ENCODE data around the gene MGRN1. TPM values are rescaled to one million over a fixed set of nuclear protein-coding genes. Genes with fewer than 3 reads are reported as not detected.

MGRN1 gene
- total and polyA plus RNA-seq, 3 donors from 2014 or later, result 34.7 to 91.1 (median 89.7) TPM

GRCh38 chr16:4684058-4684715, 59.6 kb downstream of the MGRN1 start:
- WGBS, 2 donors, result 97 to 100% methylated on average over 1 to 23 of the region's 23 CpGs
- Histone ChIP-seq H3K27ac (no peak overlapping the region), H3K9me3 (no peaks in the 10 kb centered on the region), H3K27me3 (no peaks in the 10 kb centered on the region), H3K4me1 (peaks cover 6% of the 10 kb centered on the region), H3K4me3 (no peak overlapping the region), H3K36me3 (ENCODE audit: low read depth, missing control alignments) (no peaks in the 10 kb centered on the region)
- no peak for DNase-seq
- TF ChIP-seq CTCF (IDR thresholded peaks at IDR 0.05) (no peak), POLR2A (IDR thresholded peaks at IDR 0.05) (no peak)
- intact Hi-C loops (cut with DNase I; ENCODE audit: low total_unique reads), result no loop called here

GRCh38 chr16:4684763-4685162, 60.1 kb downstream of the MGRN1 start:
- WGBS, 2 donors, result 70 to 92% methylated on average over 2 to 13 of the region's 13 CpGs
- intact Hi-C loops (cut with DNase I; ENCODE audit: low total_unique reads), result no loop called here

GRCh38 chr16:4685292-4685691, 60.7 kb downstream of the MGRN1 start:
- H3K36me3 ChIP-seq (ENCODE audit: low read depth, missing control alignments), result no peaks in the 10 kb centered on the region
- TF ChIP-seq CTCF (IDR thresholded peaks at IDR 0.05) (no peak), POLR2A (IDR thresholded peaks at IDR 0.05) (no peak)
- H3K9me3 ChIP-seq, result no peaks in the 10 kb centered on the region
- no peak overlapping the region for H3K27ac ChIP-seq
- peaks cover 5% of the 10 kb centered on the region for H3K4me1 ChIP-seq
- intact Hi-C loops (cut with DNase I; ENCODE audit: low total_unique reads), result no loop called here
- H3K27me3 ChIP-seq, result no peaks in the 10 kb centered on the region
- H3K4me3 ChIP-seq, result no peak overlapping the region
- no peak for DNase-seq
- 81 to 82% methylated on average over 7 to 13 of the region's 13 CpGs for WGBS, 2 donors

More at GRCh38 chr16:4684763-4685162, 60.1 kb downstream of the MGRN1 start:
- no peaks in the 10 kb centered on the region for H3K36me3 ChIP-seq (ENCODE audit: low read depth, missing control alignments)
- no peak for DNase-seq
- H3K27ac ChIP-seq, result no peak overlapping the region
- H3K9me3 ChIP-seq, result no peaks in the 10 kb centered on the region
- TF ChIP-seq POLR2A (IDR thresholded peaks at IDR 0.05) (no peak), CTCF (IDR thresholded peaks at IDR 0.05) (no peak)
- no peaks in the 10 kb centered on the region for H3K27me3 ChIP-seq
- no peak overlapping the region for H3K4me3 ChIP-seq
- peaks cover 5% of the 10 kb centered on the region for H3K4me1 ChIP-seq

- no peaks in the 10 kb centered on the region for H3K9me3 ChIP-seq
- H3K4me3 ChIP-seq, result no peak overlapping the region
- intact Hi-C loops (cut with DNase I; ENCODE audit: low total_unique reads), result no loop called here
- no peak overlapping the region for H3K27ac ChIP-seq
- TF ChIP-seq CTCF (IDR thresholded peaks at IDR 0.05), result no peak
- TF ChIP-seq POLR2A (IDR thresholded peaks at IDR 0.05), result no peak
- WGBS, 2 donors, result 93 to 94% methylated on average over 21 to 36 of the region's 38 CpGs
- DNase-seq, result no peak
- H3K4me1 ChIP-seq, result peaks cover 2% of the 10 kb centered on the region
- H3K36me3 ChIP-seq (ENCODE audit: low read depth, missing control alignments), result no peaks in the 10 kb centered on the region
- no peaks in the 10 kb centered on the region for H3K27me3 ChIP-seq
These were observed 61.3 kb downstream of the MGRN1 start for GRCh38 chr16:4685776-4686496.

Data from testis (tissue), 3 donors.